Keratinocyte (primary cell): ENCODE results near the gene SYCE3. TPM values are rescaled to one million over a fixed set of nuclear protein-coding genes. Genes with fewer than 3 reads are reported as not detected.

Experiments
- DNase-seq: peaks from one replicate; pipeline ENCODE4 v3.0.0-alpha.2; 2011; ENCODE audit warnings: low read depth, missing footprints, low spot score
- FAIRE-seq: peaks from 2 replicates; lab custom pipeline; 2011; peaks lifted over from hg19 to GRCh38; lab: Jason Lieb, UNC
- H2AFZ ChIP-seq: 2 replicates; pipeline ENCODE4 v1.6.0; 2012; ENCODE audit warnings: low read length, control low read depth, inconsistent platforms; ENCODE audit not compliant: control insufficient read depth
- H3K27ac ChIP-seq: 2 replicates; pipeline ENCODE4 v1.5.1; 2011; ENCODE audit warnings: low read length; ENCODE audit not compliant: control insufficient read depth, insufficient read depth
- H3K27me3 ChIP-seq: 3 replicates; pipeline ENCODE4 v1.6.0; 2011; ENCODE audit warnings: low read length; ENCODE audit not compliant: control insufficient read depth, insufficient read depth; ENCODE audit errors: extremely low read depth
- H3K36me3 ChIP-seq, 2 experiments: 2 replicates in 1 of 2; 3 replicates in 1 of 2; pipeline ENCODE4 v1.5.1; 2011; ENCODE audit warnings: low read length in 2 of 2, mild to moderate bottlenecking in 1 of 2; ENCODE audit not compliant: control insufficient read depth in 2 of 2, insufficient read depth in 2 of 2; ENCODE audit errors: extremely low read depth in 1 of 2
- H3K4me1 ChIP-seq: 3 replicates; pipeline ENCODE4 v1.5.1; 2011; ENCODE audit warnings: low read length; ENCODE audit not compliant: control insufficient read depth, insufficient read depth; ENCODE audit errors: extremely low read depth
- H3K4me2 ChIP-seq: 3 replicates; pipeline ENCODE4 v1.6.0; 2011; ENCODE audit warnings: low read depth, low read length; ENCODE audit not compliant: control insufficient read depth, insufficient read depth; ENCODE audit errors: extremely low read depth
- H3K4me3 ChIP-seq, 3 experiments: fragments of 200-600 bp in 1 of 3; sonication (generic) in 1 of 3; 2 replicates in 2 of 3; 3 replicates in 1 of 3; pipeline ENCODE4 v1.5.1; 2011 to 2016; ENCODE audit warnings: low read length in 3 of 3, mild to moderate bottlenecking in 3 of 3, control low read depth in 2 of 3, inconsistent platforms in 1 of 3, low read depth in 1 of 3, mixed read lengths in 1 of 3, mixed run types in 1 of 3, moderate library complexity in 1 of 3; ENCODE audit not compliant: control insufficient read depth in 2 of 3, insufficient read depth in 2 of 3; ENCODE audit errors: extremely low read depth in 1 of 3
- H3K79me2 ChIP-seq: 2 replicates; pipeline ENCODE4 v1.6.0; 2012; ENCODE audit warnings: low read length; ENCODE audit not compliant: control insufficient read depth, insufficient read depth
- H3K9ac ChIP-seq: 3 replicates; pipeline ENCODE4 v1.6.0; 2011; ENCODE audit warnings: low read length; ENCODE audit not compliant: control insufficient read depth, insufficient read depth; ENCODE audit errors: extremely low read depth
- H3K9me1 ChIP-seq: 3 replicates; pipeline ENCODE4 v1.6.0; 2011; ENCODE audit warnings: low read length; ENCODE audit not compliant: control insufficient read depth, insufficient read depth; ENCODE audit errors: extremely low read depth
- H3K9me3 ChIP-seq: 2 replicates; pipeline ENCODE4 v1.5.1; 2012; ENCODE audit warnings: low read depth, low read length; ENCODE audit not compliant: control insufficient read depth
- H4K20me1 ChIP-seq: 3 replicates; pipeline ENCODE4 v1.6.0; 2011; ENCODE audit warnings: low read length; ENCODE audit not compliant: control insufficient read depth, insufficient read depth; ENCODE audit errors: extremely low read depth
- EZH2 ChIP-seq: IDR thresholded peaks from one replicate; pipeline ENCODE4 v1.6.1; 2012; ENCODE audit warnings: inconsistent platforms, mild to moderate bottlenecking, low read length, moderate library complexity
- dilution Hi-C: fragments of 300-500 bp; cut with MboI; formaldehyde crosslinking; loops from one replicate; pipeline ENCODE4 v1.7.0; 2020; ENCODE audit warnings: low sequenced_read_pairs; ENCODE audit not compliant: extremely low pct_ligation_motif_present
- polyA plus RNA-seq, 5 experiments: library from polyadenylated mRNA; depleted of rRNA in 3 of 5; stranded (reverse) in 3 of 5; stranded (forward) in 1 of 5; unstranded in 1 of 5; fragments of >200 nt; gene quantifications; 1 replicate in 1 of 5; 2 replicates in 3 of 5; 3 replicates in 1 of 5; pipeline versions ENCODE4 v1.2.1 to v1.2.3, GENCODE V29; 2011 to 2012; ENCODE audit warnings: missing spikeins in 2 of 5, low read depth in 1 of 5, low replicate concordance in 1 of 5
- TF ChIP-seq, protein P1 (sequence below), 3 experiments: IDR thresholded peaks in 1 of 3; conservative IDR thresholded peaks in 1 of 3; optimal IDR thresholded peaks in 1 of 3; 2 replicates in 2 of 3; 3 replicates in 1 of 3; pipeline versions ENCODE3 to v1.5.1; 2011; ENCODE audit warnings: low read length in 3 of 3, mild to moderate bottlenecking in 3 of 3, moderate library complexity in 2 of 3, control low read depth in 1 of 3, inconsistent platforms in 1 of 3; ENCODE audit not compliant: insufficient read depth in 2 of 3; ENCODE audit errors: extremely low read depth in 1 of 3

SYCE3 gene
- polyA plus RNA-seq, 1 donor (not counting 4 experiments of a cell fraction or from before 2014, with no cell fraction given), result 0.17 TPM

DNA sequence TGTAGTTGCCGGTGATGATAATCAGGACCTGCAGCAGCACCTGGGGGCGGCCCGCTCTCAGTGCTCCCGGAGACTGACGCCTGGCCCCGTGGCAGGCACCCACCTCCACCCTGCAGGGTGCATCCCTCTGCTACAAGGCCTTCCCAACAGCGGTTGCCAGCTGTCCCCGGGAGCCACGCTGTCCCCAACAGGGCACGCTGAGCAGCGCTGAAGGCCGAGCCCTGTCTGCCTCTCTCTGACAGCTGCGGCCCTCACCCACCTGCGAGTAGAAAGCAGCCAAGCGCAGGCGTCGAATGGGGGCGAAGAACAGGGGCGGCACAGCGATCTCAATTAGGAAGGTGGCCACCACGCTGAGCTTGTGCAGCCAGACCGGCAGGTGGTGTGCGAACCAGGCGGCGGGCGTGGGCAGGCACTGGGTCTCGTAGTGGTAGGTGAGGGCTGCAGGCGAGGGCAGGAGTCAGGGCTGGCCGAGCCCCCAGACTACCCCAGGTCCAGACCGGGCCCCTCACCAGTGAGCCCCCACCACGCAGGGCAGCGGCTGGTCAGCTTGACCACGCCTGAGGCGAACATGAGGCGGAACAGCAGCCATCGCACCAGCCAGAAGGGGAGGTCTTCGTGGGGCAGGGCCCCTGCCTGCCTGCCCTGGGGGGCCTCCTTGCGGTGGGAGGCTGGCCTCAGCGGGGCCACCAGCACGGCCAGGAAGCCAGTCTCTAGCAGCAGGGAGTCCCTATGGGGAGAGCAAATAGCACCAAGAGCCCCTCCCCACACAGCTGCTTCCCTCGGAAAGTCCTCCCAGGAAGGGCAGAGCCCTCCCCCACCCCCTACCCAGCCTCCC lies 56.7 kb downstream of the SYCE3 start:
- dilution Hi-C loops, result no loop called here
- FAIRE-seq, result no peak

DNA sequence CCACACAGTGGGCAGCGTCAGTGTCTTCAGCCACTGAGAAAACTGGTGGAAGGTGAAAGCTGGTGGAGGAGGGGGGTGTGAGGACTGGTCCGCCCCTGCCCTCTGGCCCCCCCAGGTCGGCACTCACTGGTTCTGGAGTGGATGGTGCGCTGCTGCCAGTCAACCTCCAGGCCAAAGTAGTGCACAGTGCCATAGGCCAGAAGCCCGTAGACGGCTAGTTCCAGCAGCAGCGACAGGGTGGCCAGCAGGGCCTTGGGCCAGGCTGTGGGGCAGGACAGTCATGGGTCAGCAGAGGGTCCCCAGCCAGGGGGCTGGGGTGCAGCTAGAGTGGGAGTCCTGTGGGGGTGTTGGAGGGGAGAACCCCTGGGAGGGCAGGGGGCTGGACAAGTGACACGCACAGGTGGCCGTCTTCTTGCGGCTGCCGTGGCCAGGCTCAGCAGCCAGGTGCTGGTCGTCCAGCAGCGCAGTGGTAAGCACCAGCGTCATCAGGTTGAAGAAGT lies 57.4 kb downstream of the SYCE3 start:
- Histone ChIP-seq H3K4me3 (no peak overlapping the region), H3K27ac (no peak overlapping the region), H4K20me1 (no peaks in the 10 kb centered on the region), H2AFZ (no peak overlapping the region), H3K9me3 (no peaks in the 10 kb centered on the region), H3K4me1 (peaks cover 17% of the 10 kb centered on the region), H3K4me2 (no peak overlapping the region), H3K79me2 (peaks cover 26% of the 10 kb centered on the region), H3K27me3 (no peaks in the 10 kb centered on the region), H3K9me1 (no peaks in the 10 kb centered on the region), H3K36me3 (peaks cover 6 to 17% of the 10 kb centered on the region in 2 experiments), H3K9ac (no peak overlapping the region)
- dilution Hi-C loops, result no loop called here
- DNase-seq (no peak), FAIRE-seq (no peak)
- TF ChIP-seq, protein P1, sequence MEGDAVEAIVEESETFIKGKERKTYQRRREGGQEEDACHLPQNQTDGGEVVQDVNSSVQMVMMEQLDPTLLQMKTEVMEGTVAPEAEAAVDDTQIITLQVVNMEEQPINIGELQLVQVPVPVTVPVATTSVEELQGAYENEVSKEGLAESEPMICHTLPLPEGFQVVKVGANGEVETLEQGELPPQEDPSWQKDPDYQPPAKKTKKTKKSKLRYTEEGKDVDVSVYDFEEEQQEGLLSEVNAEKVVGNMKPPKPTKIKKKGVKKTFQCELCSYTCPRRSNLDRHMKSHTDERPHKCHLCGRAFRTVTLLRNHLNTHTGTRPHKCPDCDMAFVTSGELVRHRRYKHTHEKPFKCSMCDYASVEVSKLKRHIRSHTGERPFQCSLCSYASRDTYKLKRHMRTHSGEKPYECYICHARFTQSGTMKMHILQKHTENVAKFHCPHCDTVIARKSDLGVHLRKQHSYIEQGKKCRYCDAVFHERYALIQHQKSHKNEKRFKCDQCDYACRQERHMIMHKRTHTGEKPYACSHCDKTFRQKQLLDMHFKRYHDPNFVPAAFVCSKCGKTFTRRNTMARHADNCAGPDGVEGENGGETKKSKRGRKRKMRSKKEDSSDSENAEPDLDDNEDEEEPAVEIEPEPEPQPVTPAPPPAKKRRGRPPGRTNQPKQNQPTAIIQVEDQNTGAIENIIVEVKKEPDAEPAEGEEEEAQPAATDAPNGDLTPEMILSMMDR (optimal IDR thresholded peaks at IDR 0.05 in 1 of 3, IDR thresholded peaks at IDR 0.05 in 1 of 3, conservative IDR thresholded peaks at IDR 0.05 in 1 of 3; ENCODE audit: extremely low read depth in 1 of 3, insufficient read depth in 2 of 3, low read length in 3 of 3), result no peak
- TF ChIP-seq EZH2, result no peak

More for the DNA sequence above, 56.7 kb downstream of the SYCE3 start:
- Histone ChIP-seq H3K79me2 (peaks cover 29% of the 10 kb centered on the region), H3K9me1 (no peaks in the 10 kb centered on the region), H3K9ac (no peak overlapping the region), H3K27me3 (no peaks in the 10 kb centered on the region), H3K4me2 (no peak overlapping the region), H3K4me1 (peaks cover 17% of the 10 kb centered on the region), H3K4me3 (no peak overlapping the region), H3K9me3 (no peaks in the 10 kb centered on the region), H3K36me3 (peaks cover 6 to 17% of the 10 kb centered on the region in 2 experiments), H2AFZ (no peak overlapping the region), H4K20me1 (no peaks in the 10 kb centered on the region), H3K27ac (no peak overlapping the region)
- DNase-seq, result no peak
- no peak for TF ChIP-seq EZH2
- TF ChIP-seq, protein P1 (optimal IDR thresholded peaks at IDR 0.05 in 1 of 3, IDR thresholded peaks at IDR 0.05 in 1 of 3, conservative IDR thresholded peaks at IDR 0.05 in 1 of 3; ENCODE audit: extremely low read depth in 1 of 3, insufficient read depth in 2 of 3, low read length in 3 of 3), result no peak
